AG04450 (cell line): ENCODE results near the gene AK9. TPM values are rescaled to one million over a fixed set of nuclear protein-coding genes. Genes with fewer than 3 reads are reported as not detected.

Source experiments
- CTCF ChIA-PET: fragments of 300-600, 350-600 bp; formaldehyde crosslinking; extraction: SDS; loops from one replicate; lab custom pipeline; 2022; ENCODE audit warnings: antibody characterized with exemption, inconsistent platforms; lab: Charles Lee
- POLR2A ChIA-PET: fragments of 350-600 bp; formaldehyde crosslinking; extraction: SDS; loops from one replicate; lab custom pipeline; 2021; ENCODE audit warnings: antibody characterized with exemption, inconsistent platforms; lab: Yijun Ruan, JAX
- DNase-seq: peaks from one replicate; pipeline ENCODE4 v3.0.0-alpha.2; 2011; ENCODE audit warnings: low read depth, low spot score
- H3K27ac ChIP-seq: one replicate; pipeline ENCODE4 v1.5.1; 2012; ENCODE audit warnings: low read depth, low read length, control low read depth
- H3K27me3 ChIP-seq: one replicate; pipeline ENCODE4 v1.6.0; 2012; ENCODE audit warnings: low read length; ENCODE audit not compliant: control insufficient read depth, insufficient read depth
- H3K4me3 ChIP-seq: 2 replicates; pipeline ENCODE4 v1.5.1; 2011; ENCODE audit warnings: mild to moderate bottlenecking, low read depth, low read length, control low read depth
- H3K9me3 ChIP-seq: 2 replicates; pipeline ENCODE4 v1.5.1; 2012; ENCODE audit warnings: low read length; ENCODE audit not compliant: control insufficient read depth, insufficient read depth
- CTCF ChIP-seq: IDR thresholded peaks from 2 replicates; pipeline ENCODE4 v1.5.1; 2011; ENCODE audit warnings: low read depth, low read length, control low read depth, inconsistent platforms
- polyA plus RNA-seq: library from polyadenylated mRNA; depleted of rRNA; stranded (reverse); fragments of >200 nt; gene quantifications from 2 replicates; pipeline ENCODE4 v1.2.3, GENCODE V29; 2011; rRNA removed

AK9 gene
- polyA plus RNA-seq, 1 experiment, result 3.6 TPM

DNA sequence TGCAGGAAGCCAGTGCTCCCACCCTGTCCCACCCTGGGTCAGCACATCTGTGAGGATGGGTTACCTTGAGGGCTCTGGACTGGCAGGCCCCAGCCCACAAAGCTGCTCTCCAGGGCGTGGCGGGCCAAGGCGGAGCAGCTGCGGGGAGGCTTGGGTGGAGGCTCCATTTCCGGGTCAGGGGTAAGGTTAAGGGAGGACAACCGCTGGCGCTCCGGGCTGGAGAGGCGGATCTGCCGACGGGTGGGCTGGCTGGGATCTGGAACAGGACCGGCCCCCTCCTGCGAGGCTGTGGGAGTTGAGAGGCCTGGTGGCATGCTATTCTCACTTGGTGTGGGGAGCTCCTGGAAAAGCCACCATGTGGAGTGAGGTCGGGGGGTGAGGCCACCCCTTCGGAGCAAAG is 244.9 kb downstream of the AK9 start:
- ChIA-PET POLR2A (no interaction called here), CTCF (no interaction called here)
- no peak for TF ChIP-seq CTCF
- Histone ChIP-seq H3K9me3 (no peaks in the 10 kb centered on the region; the same call in 1 of the 2 replicates), H3K4me3 (no peak overlapping the region), H3K27ac (no peak overlapping the region), H3K27me3 (no peaks in the 10 kb centered on the region)
- no peak for DNase-seq

DNA sequence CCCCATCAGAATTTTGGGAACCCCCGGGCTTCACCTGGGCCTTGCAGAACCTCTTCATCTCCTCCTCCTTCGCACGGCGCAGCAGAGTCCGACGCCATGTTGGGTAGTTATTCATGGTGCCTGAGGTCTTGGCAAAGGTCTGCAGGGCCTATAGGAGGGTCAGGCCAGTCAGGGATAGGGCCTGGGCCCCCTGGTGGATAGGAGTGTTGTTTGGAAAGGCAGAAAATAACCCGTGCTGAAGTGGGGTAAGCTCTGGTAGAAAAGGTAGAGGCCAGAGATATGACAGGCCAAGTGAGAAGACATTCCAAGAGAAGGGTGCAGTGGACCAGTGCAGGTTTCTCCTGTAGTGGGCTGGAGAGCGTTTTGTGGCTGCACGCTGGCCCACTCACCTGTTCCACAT is 245.6 kb downstream of the AK9 start:
- no peak for DNase-seq
- Histone ChIP-seq H3K27me3 (no peaks in the 10 kb centered on the region), H3K9me3 (no peaks in the 10 kb centered on the region; the same call in 1 of the 2 replicates), H3K27ac (no peak overlapping the region), H3K4me3 (no peak overlapping the region)
- no peak for TF ChIP-seq CTCF
- POLR2A ChIA-PET, result no interaction called here
- CTCF ChIA-PET, result no interaction called here

DNA sequence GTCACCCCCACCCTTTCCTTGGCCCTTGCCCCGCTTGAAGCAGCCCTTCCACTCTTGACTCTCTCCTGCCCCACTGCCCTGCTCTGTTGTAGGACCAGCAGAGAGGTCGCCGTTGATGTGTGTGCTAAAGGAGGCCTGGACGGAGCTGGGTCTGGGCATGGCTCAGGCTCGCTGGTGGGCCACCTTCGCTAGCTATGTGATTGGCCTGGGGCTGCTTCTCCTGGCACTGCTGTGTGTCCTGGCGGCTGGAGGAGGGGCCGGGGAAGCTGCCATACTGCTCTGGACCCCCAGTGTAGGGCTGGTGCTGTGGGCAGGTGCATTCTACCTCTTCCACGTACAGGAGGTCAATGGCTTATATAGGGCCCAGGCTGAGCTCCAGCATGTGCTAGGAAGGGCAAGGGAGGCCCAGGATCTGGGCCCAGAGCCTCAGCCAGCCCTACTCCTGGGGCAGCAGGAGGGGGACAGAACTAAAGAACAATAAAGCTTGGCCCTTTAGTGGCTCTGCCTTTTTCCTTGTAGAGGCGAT is 247.5 kb downstream of the AK9 start:
- Histone ChIP-seq H3K27me3 (no peaks in the 10 kb centered on the region), H3K9me3 (no peaks in the 10 kb centered on the region; the same call in 1 of the 2 replicates), H3K27ac (no peak overlapping the region), H3K4me3 (no peak overlapping the region)
- POLR2A ChIA-PET, result interaction anchor here (1.1 to 1.2 kb wide), 2 partner anchors 11 to 13 kb away, joined by 3 to 4 read pairs; partner anchors contain the start of gene MICAL1
- CTCF ChIA-PET, result no interaction called here
- no peak for TF ChIP-seq CTCF
- DNase-seq, result no peak

Other genes starting within 250 kb of the AK9 start
- 40.9 and 48.1 TPM in 2 replicates for gene MICAL1, start 235.4 kb downstream of the AK9 start, polyA plus RNA-seq
- gene ZBTB24, start 208.0 kb downstream of the AK9 start, polyA plus RNA-seq, result 3.6 and 4.4 TPM in 2 replicates
- 17.0 and 22.8 TPM in 2 replicates for gene FIG4, start 94 bp upstream of the AK9 start, polyA plus RNA-seq